ENCODE results near the gene DNMT3B. TPM values are rescaled to one million over a fixed set of nuclear protein-coding genes. Genes with fewer than 3 reads are reported as not detected.

DNMT3B gene
- total RNA-seq (2022; extraction: Qiagen RNA extraction; ENCODE audit: low read depth): 3.8 to 4.9 TPM (median 4.2 TPM) in 5 replicates

GRCh38 chr20:32761831-32762753 lies at the start of gene DNMT3B:
Gene DNMT3B, plus strand, starts transcription at chr20:32762385. Its CDS starts 17,939 bp downstream, at chr20:32780324.

GRCh38 chr20:32743237-32744112 lies 18.7 kb upstream of the DNMT3B start, which contains the start of gene COMMD7:
Gene COMMD7, minus strand, starts transcription at chr20:32743467. Its CDS starts 76 bp downstream, at chr20:32743391.

Other genes starting within 250 kb of the DNMT3B start
- 10.6 to 14.2 TPM (median 12.8 TPM) in 5 replicates for gene NOL4L, start 177.1 kb upstream of the DNMT3B start, total RNA-seq (2022; extraction: Qiagen RNA extraction; ENCODE audit: low read depth)
- gene C20orf203, start 88.4 kb upstream of the DNMT3B start, total RNA-seq (2022; extraction: Qiagen RNA extraction; ENCODE audit: low read depth): not detected in 5 replicates
- gene COMMD7, start 18.9 kb upstream of the DNMT3B start, total RNA-seq (2022; extraction: Qiagen RNA extraction; ENCODE audit: low read depth): 56.6 to 63.1 TPM (median 58.8 TPM) in 5 replicates
- 107 to 165 TPM (median 145 TPM) in 5 replicates for gene MAPRE1, start 57.6 kb downstream of the DNMT3B start, total RNA-seq (2022; extraction: Qiagen RNA extraction; ENCODE audit: low read depth)
- not detected in 5 replicates for gene EFCAB8, start 96.5 kb downstream of the DNMT3B start, total RNA-seq (2022; extraction: Qiagen RNA extraction; ENCODE audit: low read depth)
- gene SUN5, start 242.0 kb downstream of the DNMT3B start, total RNA-seq (2022; extraction: Qiagen RNA extraction; ENCODE audit: low read depth): not detected in 5 replicates
- gene BPIFB2, start 245.3 kb downstream of the DNMT3B start, total RNA-seq (2022; extraction: Qiagen RNA extraction; ENCODE audit: low read depth): not detected in 5 replicates

Data from A549 treated with RU486 at 1 μM for 4 hours (cell line).